ENCODE measurements around the gene NPC1.

The NPC1 gene

DNA sequence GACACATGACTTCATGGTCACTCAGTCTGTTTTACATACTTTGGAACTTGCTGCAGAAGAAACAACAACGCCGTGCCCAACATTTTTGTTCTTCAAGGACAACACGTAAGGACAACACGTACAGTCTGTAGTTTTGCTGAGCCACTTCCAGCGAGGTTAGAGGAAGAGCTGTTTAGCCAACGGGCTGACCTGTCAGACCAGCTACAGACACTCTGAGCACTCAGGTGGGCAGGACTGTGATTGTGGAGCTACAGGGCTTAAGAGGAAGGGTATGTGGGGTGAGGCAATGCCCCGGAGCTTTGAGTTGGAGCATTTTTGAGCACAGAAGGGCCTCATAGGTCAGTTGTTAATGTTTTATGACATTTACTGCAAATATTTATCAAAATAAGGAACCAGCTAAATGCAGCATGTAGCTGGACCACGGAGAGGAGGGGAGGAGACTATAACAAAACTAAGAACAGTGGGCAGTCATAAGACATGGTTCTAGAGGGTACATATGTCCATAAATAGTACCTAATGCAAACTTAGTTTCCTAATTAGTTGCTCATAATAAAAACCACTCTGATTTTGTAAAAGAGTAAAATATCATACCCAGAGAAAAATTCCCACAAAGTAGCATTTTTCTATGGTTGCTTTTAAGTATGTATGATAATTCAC is 26.3 kb upstream of the NPC1 start:
- Histone ChIP-seq H3K27ac (peak overlapping the region; percentile 99), H3K4me2 (ENCODE audit: low read length) (peak overlapping the region; percentile 59), H3K4me3 (ENCODE audit: low read depth, low read length) (peak overlapping the region; percentile 39), H3K9ac (peak overlapping the region; percentile 42), H2AFZ (peak overlapping the region; percentile 69), H3K36me3 (ENCODE audit: control insufficient read depth, insufficient read depth, low read length) (no peaks in the 10 kb centered on the region), H3K27me3 (ENCODE audit: control insufficient read depth, insufficient read depth, low read length) (no peaks in the 10 kb centered on the region), H3K9me3 (ENCODE audit: control insufficient read depth, low read length) (no peaks in the 10 kb centered on the region), H3K79me2 (no peaks in the 10 kb centered on the region), H3K4me1 (peaks cover 65% of the 10 kb centered on the region)
- TF ChIP-seq, protein P1, sequence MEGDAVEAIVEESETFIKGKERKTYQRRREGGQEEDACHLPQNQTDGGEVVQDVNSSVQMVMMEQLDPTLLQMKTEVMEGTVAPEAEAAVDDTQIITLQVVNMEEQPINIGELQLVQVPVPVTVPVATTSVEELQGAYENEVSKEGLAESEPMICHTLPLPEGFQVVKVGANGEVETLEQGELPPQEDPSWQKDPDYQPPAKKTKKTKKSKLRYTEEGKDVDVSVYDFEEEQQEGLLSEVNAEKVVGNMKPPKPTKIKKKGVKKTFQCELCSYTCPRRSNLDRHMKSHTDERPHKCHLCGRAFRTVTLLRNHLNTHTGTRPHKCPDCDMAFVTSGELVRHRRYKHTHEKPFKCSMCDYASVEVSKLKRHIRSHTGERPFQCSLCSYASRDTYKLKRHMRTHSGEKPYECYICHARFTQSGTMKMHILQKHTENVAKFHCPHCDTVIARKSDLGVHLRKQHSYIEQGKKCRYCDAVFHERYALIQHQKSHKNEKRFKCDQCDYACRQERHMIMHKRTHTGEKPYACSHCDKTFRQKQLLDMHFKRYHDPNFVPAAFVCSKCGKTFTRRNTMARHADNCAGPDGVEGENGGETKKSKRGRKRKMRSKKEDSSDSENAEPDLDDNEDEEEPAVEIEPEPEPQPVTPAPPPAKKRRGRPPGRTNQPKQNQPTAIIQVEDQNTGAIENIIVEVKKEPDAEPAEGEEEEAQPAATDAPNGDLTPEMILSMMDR (IDR thresholded peaks at IDR 0.05): no peak

GRCh38 chr18:23609390-23610023 is 23.2 kb upstream of the NPC1 start:
- peak overlapping the region; percentile 19 for H3K4me3 ChIP-seq (ENCODE audit: low read depth, low read length)
- peaks cover 84% of the 10 kb centered on the region for H3K4me1 ChIP-seq

GRCh38 chr18:23608211-23608610 is 21.9 kb upstream of the NPC1 start:
- Histone ChIP-seq H2AFZ (no peak overlapping the region), H3K27ac (peak overlapping the region; percentile 99), H3K4me1 (peaks cover 88% of the 10 kb centered on the region), H3K9me3 (ENCODE audit: control insufficient read depth, low read length) (no peaks in the 10 kb centered on the region), H3K79me2 (no peaks in the 10 kb centered on the region), H3K27me3 (ENCODE audit: control insufficient read depth, insufficient read depth, low read length) (no peaks in the 10 kb centered on the region), H3K9ac (no peak overlapping the region), H3K36me3 (ENCODE audit: control insufficient read depth, insufficient read depth, low read length) (no peaks in the 10 kb centered on the region), H3K4me2 (ENCODE audit: low read length) (no peak overlapping the region), H3K4me3 (ENCODE audit: low read depth, low read length) (no peak overlapping the region)
- TF ChIP-seq, protein P1 (IDR thresholded peaks at IDR 0.05): no peak

More at GRCh38 chr18:23609390-23610023, 23.2 kb upstream of the NPC1 start:
- Histone ChIP-seq H3K4me2 (ENCODE audit: low read length) (peak overlapping the region; percentile 27), H3K27me3 (ENCODE audit: control insufficient read depth, insufficient read depth, low read length) (no peaks in the 10 kb centered on the region), H3K79me2 (no peaks in the 10 kb centered on the region), H3K9me3 (ENCODE audit: control insufficient read depth, low read length) (no peaks in the 10 kb centered on the region), H3K36me3 (ENCODE audit: control insufficient read depth, insufficient read depth, low read length) (no peaks in the 10 kb centered on the region), H2AFZ (peak overlapping the region; percentile 9), H3K27ac (peak overlapping the region; percentile 99), H3K9ac (no peak overlapping the region)
- TF ChIP-seq, protein P1 (IDR thresholded peaks at IDR 0.05): no peak

DNA sequence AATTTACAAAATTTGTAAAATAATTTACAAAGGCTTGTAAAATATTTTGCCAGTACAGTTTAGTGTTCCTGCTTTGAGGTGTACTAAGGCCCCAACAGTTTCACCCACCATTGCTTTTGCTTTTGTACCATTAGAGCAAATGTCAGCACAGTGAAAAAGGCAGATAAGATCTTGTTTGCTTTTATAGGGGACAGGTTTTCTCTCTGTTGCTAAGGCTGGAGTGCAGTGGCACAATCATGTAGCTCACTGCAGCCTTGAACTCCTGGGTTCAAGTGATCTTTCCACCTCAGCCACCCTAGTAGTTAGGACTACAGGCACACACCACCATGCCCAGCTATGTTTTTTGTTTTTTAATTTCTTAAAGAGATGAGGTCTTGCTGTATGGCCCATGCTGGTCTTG is 19.6 kb upstream of the NPC1 start:
- Histone ChIP-seq H3K27ac (peak overlapping the region; percentile 99), H3K9me3 (ENCODE audit: control insufficient read depth, low read length) (no peaks in the 10 kb centered on the region), H3K4me3 (ENCODE audit: low read depth, low read length) (no peak overlapping the region), H3K79me2 (no peaks in the 10 kb centered on the region), H3K36me3 (ENCODE audit: control insufficient read depth, insufficient read depth, low read length) (no peaks in the 10 kb centered on the region), H2AFZ (no peak overlapping the region), H3K27me3 (ENCODE audit: control insufficient read depth, insufficient read depth, low read length) (no peaks in the 10 kb centered on the region), H3K4me2 (ENCODE audit: low read length) (peak overlapping the region; percentile 18), H3K9ac (no peak overlapping the region), H3K4me1 (peaks cover 70% of the 10 kb centered on the region)
- TF ChIP-seq, protein P1 (IDR thresholded peaks at IDR 0.05): no peak
